ENCODE data around the gene LAMA5.

GRCh38 chr20:62274332-62274950 is 92.7 kb downstream of the LAMA5 start:
- TF ChIP-seq CTCF (IDR thresholded peaks at IDR 0.05 in 2 of 3, conservative IDR thresholded peaks at IDR 0.05 in 1 of 3; ENCODE audit: borderline replicate concordance in 1 of 3, insufficient read depth in 1 of 3, low read depth in 2 of 3, low read length in 2 of 3) = no peak
- no peak for TF ChIP-seq ZBTB33 (IDR thresholded peaks at IDR 0.05; ENCODE audit: extremely low read depth, insufficient replicate concordance, low read length)
- no peak for TF ChIP-seq POLR2AphosphoS5 (IDR thresholded peaks at IDR 0.05; ENCODE audit: low read depth, low read length)
- TF ChIP-seq EZH2 (IDR thresholded peaks at IDR 0.05) = no peak
- no peak for TF ChIP-seq POLR2A (IDR thresholded peaks at IDR 0.05; ENCODE audit: borderline replicate concordance, extremely low read depth, insufficient read depth, insufficient read length)
- no peak for TF ChIP-seq RAD21 (IDR thresholded peaks at IDR 0.05; ENCODE audit: low read depth)
- no peak for TF ChIP-seq CEBPB (IDR thresholded peaks at IDR 0.05; ENCODE audit: low read depth)
- no peak for TF ChIP-seq YY1 (IDR thresholded peaks at IDR 0.05; ENCODE audit: extremely low read depth, insufficient replicate concordance, low read depth, low read length)
- no peak for TF ChIP-seq JUND (IDR thresholded peaks at IDR 0.05)
- TF ChIP-seq SRF (IDR thresholded peaks at IDR 0.05; ENCODE audit: low read depth) = no peak
- no peak for TF ChIP-seq SP1 (IDR thresholded peaks at IDR 0.05; ENCODE audit: low read depth)
- TF ChIP-seq REST (IDR thresholded peaks at IDR 0.05; ENCODE audit: low read depth) = no peak
- no peak for TF ChIP-seq ATF3 (IDR thresholded peaks at IDR 0.05)
